ENCODE results near the gene DMBX1.

Gene DMBX1

GRCh38 chr1:46484783-46485490, 4.7 kb upstream of the DMBX1 start:
- no peak for DNase-seq

GRCh38 chr1:46485564-46486431, 3.8 kb upstream of the DMBX1 start:
- no peak for DNase-seq

- no peak for DNase-seq
Observed at GRCh38 chr1:46486432-46487015, 3.1 kb upstream of the DMBX1 start.

GRCh38 chr1:46487818-46488218, 1.8 kb upstream of the DMBX1 start:
- no peak for DNase-seq

GRCh38 chr1:46488343-46489168, 1.1 kb upstream of the DMBX1 start:
- no peak for DNase-seq

GRCh38 chr1:46489169-46489637, 433 bp upstream of the DMBX1 start:
- DNase-seq: no peak

GRCh38 chr1:46490406-46490655, 695 bp downstream of the DMBX1 start:
- DNase-seq: no peak

- no peak for DNase-seq
Observed at GRCh38 chr1:46490656-46491442, 1.2 kb downstream of the DMBX1 start.

- no peak for DNase-seq
Observed at GRCh38 chr1:46491443-46492268, 2.0 kb downstream of the DMBX1 start.

- DNase-seq: no peak
Observed at GRCh38 chr1:46492269-46492853, 2.7 kb downstream of the DMBX1 start.

GRCh38 chr1:46492871-46493270, 3.2 kb downstream of the DMBX1 start:
- no peak for DNase-seq

GRCh38 chr1:46493316-46494032, 3.8 kb downstream of the DMBX1 start:
- no peak for DNase-seq

- no peak for DNase-seq
Observed at GRCh38 chr1:46494910-46495309, 5.3 kb downstream of the DMBX1 start.

GRCh38 chr1:46495778-46496177, 6.1 kb downstream of the DMBX1 start:
- DNase-seq: no peak

GRCh38 chr1:46496505-46496904, 6.9 kb downstream of the DMBX1 start:
- no peak for DNase-seq

GRCh38 chr1:46497020-46497419, 7.4 kb downstream of the DMBX1 start:
- no peak for DNase-seq

- no peak for DNase-seq
Observed at GRCh38 chr1:46497665-46498064, 8.0 kb downstream of the DMBX1 start.

- no peak for DNase-seq
Observed at GRCh38 chr1:46501528-46501927, 11.9 kb downstream of the DMBX1 start.

- DNase-seq: no peak
Observed at GRCh38 chr1:46503421-46503820, 13.8 kb downstream of the DMBX1 start.

Data from femur (tissue), 1 donor.